GM19238 (cell line): ENCODE results near the gene MATN1.

Experiments
- DNase-seq: peaks from one replicate; pipeline ENCODE4 v3.0.0; 2011; ENCODE audit warnings: low spot score; ENCODE audit not compliant: insufficient read length

Gene MATN1

DNA sequence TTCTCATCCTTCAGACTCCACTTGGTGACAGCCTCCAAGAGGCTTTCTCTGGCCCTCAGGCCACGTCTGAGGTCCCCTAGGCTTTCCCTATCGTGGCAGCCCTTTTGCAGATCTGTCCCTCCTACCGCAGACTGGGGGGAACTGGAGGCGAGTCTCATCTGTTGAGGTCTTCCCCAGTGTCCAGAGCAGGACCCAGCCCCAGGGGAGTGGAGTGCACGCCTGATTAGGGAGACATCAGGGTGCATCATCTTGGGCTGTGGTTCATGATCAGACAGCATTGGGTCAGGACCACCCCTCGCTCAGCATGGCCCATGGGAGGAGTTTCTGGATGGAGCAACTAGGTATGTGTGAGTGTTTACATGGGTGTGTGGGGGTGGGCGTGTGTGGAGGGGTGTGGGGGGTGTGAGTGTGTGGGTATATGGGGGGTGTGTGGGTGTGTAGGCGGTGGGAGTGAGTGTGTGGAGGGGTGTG, 8.5 kb upstream of the MATN1 start:
- no peak for DNase-seq

DNA sequence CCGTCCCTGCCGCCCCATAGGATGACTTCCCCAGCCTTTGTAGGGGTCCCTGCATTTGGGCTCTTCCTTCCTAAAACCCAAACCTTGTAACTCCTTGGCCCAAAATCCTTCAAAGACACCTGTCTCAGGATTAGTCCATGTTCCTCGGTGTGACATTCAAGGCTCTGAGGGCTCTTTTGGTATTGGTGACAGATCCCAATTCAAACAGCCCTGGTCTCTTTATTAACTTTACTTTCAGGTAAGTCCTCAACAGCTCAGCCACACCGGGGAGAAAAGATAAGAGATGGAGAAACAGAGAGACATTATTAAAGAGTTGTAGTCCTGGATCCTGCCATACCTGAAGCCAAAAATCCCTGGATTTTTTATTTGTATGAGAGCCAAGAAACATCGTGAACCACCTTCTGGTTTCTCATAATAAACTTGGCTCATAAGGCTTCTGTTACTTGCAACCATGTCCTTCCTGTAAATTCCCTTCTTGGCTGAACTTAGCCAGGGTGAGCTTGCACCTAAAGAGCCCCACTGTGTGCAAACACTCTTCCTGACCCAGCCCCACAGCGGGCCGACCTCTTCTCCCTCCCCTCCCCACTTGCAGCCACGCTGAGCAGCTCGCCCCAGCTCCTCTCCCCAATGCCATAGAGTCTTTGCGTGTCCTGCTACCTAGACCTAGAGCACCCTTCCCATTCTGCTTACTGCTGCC, 7.9 kb upstream of the MATN1 start:
- no peak for DNase-seq

DNA sequence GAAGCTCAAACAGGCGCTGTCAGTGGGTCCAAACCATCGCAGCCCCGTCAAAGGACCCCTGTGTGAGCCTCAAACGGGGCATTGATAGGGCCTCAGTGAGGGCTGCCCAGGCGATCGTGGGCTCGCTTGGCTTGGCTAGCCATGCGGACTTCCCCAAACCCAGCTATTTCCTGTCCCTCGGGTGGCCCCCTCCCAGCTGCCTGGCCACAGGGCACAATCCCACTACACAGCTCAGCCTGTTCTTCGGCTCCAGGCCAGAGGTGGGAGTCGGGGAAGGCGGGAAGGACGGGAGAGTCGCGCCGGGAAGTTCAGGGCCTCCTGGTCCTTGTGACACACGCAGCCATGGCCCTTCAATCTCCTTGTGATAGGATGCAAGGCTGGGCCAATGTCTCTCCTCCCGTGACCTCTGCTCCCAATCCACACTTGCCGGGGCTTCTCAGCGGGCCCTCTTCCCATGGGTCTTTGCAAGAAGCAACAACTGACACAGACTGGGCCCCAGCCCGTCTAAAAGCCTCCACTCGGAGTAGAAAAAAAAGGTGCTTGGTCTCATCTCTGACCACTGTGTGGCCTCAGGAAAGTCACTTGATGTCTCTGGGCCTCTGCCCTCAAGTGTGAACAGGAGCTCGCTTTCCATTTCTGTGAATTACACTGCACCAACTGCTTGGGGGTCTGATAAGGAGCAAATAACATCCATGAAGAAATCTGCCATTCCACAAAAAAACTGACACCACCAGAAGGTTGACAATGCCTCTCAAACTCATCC, 7.1 kb upstream of the MATN1 start:
- DNase-seq, result peak; percentile 37

DNA sequence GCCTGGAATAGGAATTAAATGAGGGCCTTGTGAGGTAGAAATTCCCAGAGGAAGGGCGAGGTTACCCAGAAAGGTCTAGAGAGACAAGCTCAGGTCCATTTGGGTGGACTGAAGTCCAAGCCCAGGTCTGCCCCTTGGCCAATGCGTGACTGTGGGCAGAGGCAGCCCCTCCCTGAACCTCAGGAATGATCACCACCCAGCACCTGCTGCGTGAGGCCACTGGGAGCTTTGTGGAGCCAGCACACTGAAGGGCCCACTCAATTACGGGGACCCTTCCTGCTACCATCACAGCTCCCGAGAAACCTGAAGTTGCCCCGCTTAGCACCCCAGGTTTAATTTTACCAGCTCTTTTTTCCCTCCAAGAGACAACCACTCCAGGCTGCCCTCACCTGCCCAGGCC, 6.5 kb upstream of the MATN1 start:
- DNase-seq, result no peak

DNA sequence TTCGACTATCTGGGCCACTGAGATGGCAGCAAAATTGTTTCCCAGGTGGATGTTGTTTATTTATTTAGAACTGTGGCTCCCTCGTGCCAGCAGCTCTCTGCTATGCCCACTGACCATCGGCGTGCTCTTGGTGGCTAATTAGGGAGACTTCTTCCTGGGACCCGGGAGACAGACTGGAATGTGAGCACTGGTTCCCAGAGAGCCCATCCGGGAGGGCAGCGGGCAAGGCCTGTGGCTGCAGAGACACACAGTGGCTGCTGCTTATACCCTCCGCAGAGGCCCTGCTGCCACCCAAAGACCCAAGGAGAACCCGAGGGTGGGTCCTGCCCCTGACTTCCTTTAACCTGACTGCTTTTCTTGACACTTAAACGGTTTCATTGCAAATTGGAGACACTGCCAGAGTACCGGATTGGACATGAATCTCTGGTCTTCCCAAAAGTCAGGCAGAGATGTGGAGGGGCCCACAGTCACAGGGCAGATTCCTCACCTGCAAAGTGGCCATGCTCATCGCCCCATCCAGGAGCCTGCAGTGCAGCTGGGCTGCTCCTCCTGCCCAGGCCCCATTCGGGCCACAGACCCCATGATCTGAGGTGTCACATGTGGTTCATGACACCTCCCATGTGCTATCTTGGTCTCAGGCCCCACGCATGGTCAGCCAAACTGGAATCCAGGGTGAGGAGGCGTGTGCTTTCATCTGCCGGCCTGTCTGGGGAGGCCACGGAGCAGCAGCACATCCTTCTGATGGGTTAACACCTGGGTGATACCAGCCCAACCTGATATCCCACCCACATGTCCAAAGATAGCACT, 5.7 kb upstream of the MATN1 start:
- DNase-seq, result no peak

DNA sequence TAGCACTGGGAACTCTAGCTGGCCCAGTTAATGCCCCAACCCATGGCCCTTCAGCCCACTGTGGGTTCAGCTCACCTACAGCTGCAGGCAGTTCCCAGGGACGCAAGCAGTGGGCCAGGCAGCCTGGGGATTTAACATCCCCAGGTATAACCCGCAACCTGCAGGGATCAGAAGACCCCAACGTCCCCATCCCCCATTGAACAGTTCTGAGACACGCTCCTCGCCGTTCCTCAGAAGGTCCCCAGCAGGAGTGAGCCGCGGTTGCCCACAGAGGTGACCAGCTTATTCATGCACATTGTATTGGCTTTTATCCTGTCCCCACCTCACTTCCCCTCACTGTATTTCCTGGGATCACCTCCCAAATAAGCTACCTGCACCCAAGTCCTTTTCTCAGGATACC, 5.0 kb upstream of the MATN1 start:
- DNase-seq, result no peak

DNA sequence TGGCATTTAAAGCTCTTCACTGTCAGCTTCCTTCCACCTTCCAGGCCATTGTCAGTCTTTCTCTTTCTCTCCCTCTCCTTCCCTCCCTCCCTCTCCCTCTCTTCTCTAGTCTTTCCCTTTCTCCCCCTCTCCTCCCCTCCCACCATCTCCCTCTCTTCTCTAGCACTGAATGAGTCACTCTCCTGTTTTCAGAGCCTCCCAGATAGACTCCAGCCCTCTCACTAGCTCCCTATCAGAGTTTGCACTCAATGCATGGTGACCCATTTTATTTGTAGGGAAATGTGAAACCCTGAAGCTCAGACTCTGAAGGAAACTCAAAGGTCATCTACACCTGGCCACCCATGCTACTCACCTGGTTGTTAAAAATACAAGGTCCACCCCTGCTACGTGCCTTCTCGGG, 4.4 kb upstream of the MATN1 start:
- DNase-seq, result no peak

DNA sequence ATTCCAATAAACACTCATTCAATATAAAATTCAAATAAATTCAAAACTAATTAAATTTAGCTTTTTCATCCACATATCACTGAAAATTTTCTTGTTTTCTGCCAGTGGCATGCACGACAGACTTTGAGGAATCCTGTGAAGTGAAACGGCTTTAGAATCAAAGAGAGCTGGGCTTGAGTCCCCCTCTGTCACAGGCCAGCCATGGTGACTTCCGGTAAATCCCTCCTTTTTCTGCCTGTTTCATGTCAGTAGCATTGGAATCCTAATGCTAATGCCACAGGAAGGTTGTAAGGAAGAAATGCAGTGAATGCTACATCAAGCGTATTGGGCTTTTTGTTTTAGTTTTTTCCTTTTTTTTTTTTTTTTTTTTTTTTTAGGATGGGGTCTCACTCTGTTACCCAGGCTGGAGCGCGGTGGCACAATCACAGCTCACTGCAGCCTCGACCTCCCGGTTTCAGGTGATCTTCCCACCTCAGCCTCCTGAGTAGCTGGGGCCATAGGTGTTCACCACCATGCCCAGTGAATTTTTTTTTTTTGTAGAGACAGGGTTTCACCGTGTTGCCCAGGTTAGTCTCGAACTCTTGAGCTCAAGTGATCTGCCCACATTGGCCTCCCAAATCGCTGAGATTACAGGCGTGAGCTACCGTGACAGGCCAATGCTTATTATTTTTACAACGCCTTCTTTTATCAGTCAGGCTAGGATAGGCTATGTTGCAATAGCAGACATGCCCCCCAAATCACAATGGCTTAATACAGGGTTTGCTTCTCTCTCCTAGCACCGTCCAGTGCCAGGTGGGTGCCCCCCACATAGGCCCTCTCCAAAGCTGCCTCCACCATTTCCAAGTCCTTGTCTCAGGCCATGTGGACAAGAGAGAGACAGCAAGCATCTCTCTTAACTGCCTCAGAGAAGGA, 3.6 kb upstream of the MATN1 start:
- DNase-seq, result no peak

DNA sequence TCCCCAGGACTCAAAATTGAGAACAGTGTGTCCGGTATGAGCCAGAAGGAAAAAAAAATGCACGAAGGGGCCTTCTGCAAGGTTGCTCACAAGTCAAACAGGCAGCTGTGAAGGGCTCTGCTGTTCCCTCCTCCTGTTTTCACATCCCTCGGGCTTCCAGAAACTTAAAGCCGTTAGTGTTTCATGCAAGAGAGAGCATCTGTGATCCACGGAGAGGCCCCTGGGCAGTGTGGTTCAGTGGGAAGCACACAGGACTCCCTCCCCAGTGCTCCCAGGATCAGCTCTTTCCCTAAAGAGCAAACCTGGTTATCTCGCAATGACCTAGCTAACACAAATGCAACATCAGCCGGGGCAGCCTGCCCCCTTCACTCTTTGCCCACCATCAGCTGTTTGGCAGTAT, 2.9 kb upstream of the MATN1 start:
- no peak for DNase-seq

DNA sequence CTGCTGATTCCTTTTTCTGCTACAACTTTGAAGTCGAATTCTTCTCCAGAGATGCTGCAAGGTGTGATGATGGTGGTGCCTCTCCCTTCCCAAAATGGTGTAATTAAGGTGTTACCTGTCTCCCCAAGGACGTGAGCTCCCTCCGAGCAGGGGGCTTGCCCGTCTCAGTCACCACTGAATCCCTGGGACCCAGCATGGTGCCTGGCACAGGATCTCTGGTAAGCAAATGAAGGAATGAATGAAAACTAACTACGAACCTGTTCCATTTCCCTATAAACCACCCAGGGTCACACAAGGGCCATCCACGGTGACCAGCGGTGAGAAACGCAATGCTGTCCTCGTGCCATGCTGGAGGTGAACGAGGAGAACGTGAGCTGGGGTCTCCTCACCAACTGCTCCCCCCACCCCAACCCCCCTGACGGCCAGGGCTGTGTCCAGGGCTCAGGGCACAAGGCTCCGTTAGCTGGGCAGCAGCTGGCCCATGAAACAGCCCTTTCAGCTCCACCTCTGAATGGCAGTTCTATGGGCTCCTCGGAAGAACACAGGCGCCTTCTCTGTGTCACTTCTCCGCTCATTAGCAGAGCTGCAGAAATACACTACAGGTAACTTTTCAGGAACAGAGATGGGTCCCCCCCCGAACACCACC, 2.2 kb upstream of the MATN1 start:
- no peak for DNase-seq

DNA sequence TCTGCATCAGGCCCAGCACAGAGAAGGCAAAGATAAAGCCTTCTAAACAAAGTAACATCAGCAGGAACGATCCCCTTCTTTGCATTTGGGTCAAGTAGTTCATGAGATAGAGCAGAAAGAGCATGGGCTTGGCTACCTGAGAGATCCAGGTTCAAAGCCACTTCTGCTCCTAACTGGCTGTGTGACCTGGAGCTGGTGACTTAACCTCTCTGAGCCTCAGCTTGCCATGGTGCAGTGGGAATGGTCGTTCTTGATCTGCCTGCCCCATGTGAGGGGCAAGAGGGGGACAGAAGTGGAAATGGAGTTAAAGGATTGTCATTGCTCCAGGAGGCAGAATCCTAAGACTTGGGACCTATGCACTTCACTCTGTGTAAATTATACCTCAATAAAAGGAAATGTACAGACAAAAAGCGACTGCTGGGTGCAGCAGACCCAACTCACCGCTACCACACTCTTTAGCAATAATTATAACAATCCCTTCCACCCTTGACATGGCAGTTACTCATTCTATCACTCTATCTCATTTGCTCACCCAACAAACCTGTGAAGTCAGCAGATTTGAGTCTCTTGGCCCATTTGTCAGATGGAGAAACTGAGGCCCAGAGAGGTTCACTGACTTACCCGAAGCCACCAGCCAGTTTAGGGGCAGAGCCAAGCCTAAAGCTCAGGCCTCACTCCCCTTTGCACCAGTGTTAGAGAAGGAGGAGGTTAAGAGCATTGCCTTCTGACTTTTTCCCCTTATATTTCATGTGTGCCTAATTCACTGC, 1.5 kb upstream of the MATN1 start:
- DNase-seq, result no peak

DNA sequence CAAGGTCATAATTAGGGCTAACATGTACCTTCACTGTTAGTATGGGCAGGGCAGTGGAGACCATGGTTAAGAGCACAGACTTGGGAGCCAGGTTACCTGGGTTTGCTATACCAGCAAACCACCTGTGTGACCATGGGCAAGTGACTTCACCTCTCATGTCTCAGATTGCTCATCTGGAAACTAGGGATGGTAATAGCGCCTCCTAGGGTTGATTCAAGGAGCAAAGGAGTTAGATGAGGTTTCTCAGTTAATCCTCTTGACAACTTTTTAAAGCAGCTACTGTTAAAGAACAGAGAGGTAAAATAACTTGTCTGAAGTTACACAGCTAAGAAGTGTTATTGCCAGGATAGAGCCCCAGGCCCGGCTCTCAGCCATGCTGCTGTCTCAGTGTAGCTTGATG, 790 bp upstream of the MATN1 start:
- no peak for DNase-seq

DNA sequence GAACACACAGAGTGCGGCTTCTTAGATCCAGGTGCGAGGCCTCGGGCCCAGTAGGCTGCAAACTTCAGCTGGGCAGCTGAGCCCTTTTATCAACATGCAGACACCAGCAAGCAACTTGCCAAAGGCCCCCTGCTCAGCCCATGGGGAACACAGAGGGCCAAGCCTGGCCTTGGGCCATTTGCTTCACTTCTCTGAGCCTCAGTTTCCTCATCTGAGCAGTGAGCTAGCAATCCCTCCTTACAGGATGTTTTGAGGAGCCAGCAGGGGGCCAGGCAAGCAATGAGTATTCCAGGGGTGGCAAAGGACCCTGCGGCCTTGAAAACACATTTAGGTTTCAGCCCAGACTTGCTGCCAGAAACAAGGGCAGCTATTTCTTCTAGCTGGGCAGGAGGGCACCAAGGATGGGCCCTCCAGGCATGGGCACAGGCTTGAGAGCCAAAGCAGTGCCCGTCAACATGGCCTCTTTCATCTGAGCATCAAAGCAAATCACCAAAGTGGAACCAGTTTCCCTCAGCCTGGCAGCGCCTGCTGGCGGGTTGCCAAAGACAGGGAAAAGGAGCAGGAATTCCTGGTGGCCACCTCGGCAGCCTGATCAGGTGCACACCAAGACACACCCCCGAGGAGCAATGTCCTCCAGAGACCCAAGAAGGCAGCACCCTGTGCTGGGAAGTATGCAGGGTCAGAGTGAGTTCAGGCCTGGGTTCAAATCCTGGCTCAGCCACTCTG, 1.4 kb downstream of the MATN1 start:
- no peak for DNase-seq

DNA sequence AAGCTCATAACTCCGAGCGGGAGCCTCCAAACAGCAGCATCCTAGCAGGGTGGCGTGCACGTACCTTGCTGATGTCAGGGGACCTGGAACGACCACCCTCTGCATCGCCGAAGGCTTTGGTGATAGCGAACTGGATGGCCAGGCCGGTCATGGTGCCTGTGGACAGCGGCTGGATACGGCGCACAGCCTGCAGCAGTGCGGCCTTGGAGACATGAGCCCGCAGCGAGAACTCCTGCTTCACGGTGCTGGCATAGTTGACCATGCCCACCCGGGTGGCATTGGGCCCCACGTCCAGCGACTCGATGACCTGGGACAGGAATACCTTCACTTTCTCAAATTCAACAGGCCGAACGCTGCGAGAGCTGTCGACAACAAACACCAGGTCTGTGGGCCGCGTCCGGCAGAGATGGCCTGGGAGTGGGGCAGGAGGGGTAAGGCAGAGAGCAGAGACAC, 2.0 kb downstream of the MATN1 start:
- DNase-seq, result no peak

DNA sequence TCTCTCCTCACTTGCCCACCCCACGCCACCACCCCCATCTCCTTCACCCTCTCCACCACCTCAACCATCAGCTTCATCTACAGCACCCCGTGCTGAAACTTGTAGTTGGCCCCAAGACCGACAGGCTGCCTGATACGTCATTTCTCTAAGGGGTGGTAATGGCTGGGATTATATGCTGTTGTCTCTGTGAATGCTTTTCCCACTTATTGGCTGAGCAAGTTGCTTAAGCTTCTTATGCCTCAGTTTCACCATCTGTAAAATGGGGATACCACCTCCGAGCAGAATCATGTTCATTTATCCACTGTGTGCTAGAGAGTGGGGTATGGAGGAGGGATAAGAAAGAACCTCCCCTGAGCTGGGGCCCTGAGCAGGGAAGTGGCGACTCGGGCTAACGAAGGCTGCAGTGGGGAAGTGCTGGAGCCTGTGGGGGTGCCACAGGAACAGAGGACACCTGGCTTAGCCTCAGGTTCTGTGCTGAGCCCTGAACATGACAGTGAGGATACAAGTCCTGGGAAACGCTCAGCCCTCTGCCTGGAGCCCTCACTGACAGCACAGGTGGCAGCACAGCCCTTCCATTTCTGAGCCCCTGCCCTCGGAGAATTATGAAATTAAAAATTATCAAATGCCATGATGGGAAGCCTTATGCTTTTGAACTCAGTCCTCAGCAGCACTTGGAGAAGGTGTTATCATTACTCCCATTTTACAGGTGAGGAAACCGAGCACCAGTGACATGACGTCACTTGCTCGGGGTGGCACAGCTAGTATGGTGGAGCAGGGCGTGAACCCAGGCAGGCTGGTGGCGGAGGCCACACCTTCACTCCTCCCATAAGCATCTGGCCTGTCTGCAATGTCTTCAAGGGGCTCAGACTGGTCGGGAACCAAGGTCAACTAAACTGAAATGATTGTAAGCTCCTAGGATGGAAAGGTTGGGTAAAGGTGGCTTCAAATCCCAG, 2.8 kb downstream of the MATN1 start:
- no peak for DNase-seq

DNA sequence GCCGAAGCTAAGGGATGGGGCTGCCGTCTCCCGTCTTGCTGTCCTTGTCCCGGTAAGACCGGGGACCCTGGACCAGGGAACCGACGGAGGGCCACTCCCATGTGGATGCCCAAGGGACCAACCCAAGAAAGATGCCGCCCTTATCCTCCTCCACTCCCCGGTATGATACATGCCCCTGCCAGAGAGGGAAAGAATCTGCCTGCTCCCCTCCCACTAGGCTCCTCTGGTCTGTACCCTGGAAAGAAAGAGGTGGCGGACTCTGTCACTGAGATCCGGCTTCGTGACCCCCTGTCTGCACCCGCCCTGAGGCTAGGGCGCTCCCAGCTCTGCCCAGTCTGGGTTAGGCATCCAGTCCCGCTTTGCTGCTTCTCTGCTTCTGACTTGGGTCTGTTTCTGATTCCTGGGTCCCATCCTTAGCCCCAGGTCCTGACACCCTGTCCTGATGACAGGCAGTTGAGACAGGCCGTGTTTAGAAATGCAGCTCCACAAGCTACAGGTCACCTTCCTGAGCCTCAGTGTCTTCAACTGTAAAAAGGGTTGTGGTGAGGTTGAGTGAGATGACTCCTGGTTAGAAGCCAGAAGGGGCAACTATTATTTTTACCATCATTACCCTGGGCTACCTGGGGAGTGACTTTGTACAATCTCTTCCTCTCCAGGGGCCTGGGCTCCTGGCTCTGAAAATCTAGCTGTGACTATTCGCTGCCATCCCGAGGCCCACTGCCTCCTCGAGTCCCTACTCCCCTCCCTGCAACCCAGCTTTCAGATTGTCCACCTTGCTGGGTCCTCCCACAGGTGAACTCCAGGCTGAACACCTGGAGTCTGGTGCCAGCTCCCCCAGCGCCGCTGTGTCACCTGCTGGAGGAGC, 3.7 kb downstream of the MATN1 start:
- DNase-seq, result no peak
